ENCODE measurements around the gene TAS2R13.

TAS2R13 gene

GRCh38 chr12:10919809-10920208, 10.4 kb upstream of the TAS2R13 start:
- H3K4me3 ChIP-seq (ENCODE audit: control insufficient read depth, low read depth, low read length): no peak overlapping the region
- no peak for TF ChIP-seq CTCF (conservative IDR thresholded peaks at IDR 0.05; ENCODE audit: control insufficient read depth, insufficient read depth, low read depth, low read length)
- DNase-seq (ENCODE audit: low read depth): no peak

- TF ChIP-seq CTCF (conservative IDR thresholded peaks at IDR 0.05; ENCODE audit: control insufficient read depth, insufficient read depth, low read depth, low read length): no peak
- no peak overlapping the region for H3K4me3 ChIP-seq (ENCODE audit: control insufficient read depth, low read depth, low read length)
- DNase-seq (ENCODE audit: low read depth): no peak
Measured at GRCh38 chr12:10910380-10910779, 1.0 kb upstream of the TAS2R13 start.

GRCh38 chr12:10904686-10905085, 4.7 kb downstream of the TAS2R13 start:
- no peak for DNase-seq (ENCODE audit: low read depth)
- H3K4me3 ChIP-seq (ENCODE audit: control insufficient read depth, low read depth, low read length): no peak overlapping the region
- TF ChIP-seq CTCF (conservative IDR thresholded peaks at IDR 0.05; ENCODE audit: control insufficient read depth, insufficient read depth, low read depth, low read length): no peak

GRCh38 chr12:10901427-10901826, 7.9 kb downstream of the TAS2R13 start:
- no peak overlapping the region for H3K4me3 ChIP-seq (ENCODE audit: control insufficient read depth, low read depth, low read length)
- DNase-seq (ENCODE audit: low read depth): peak; percentile 5
- TF ChIP-seq CTCF (conservative IDR thresholded peaks at IDR 0.05; ENCODE audit: control insufficient read depth, insufficient read depth, low read depth, low read length): no peak

- no peak for DNase-seq (ENCODE audit: low read depth)
- no peak for TF ChIP-seq CTCF (conservative IDR thresholded peaks at IDR 0.05; ENCODE audit: control insufficient read depth, insufficient read depth, low read depth, low read length)
- no peak overlapping the region for H3K4me3 ChIP-seq (ENCODE audit: control insufficient read depth, low read depth, low read length)
Measured at GRCh38 chr12:10900972-10901371, 8.4 kb downstream of the TAS2R13 start.

- TF ChIP-seq CTCF (conservative IDR thresholded peaks at IDR 0.05; ENCODE audit: control insufficient read depth, insufficient read depth, low read depth, low read length): no peak
- no peak for DNase-seq (ENCODE audit: low read depth)
- no peak overlapping the region for H3K4me3 ChIP-seq (ENCODE audit: control insufficient read depth, low read depth, low read length)
Measured at GRCh38 chr12:10900530-10900929, 8.8 kb downstream of the TAS2R13 start.

- TF ChIP-seq CTCF (conservative IDR thresholded peaks at IDR 0.05; ENCODE audit: control insufficient read depth, insufficient read depth, low read depth, low read length): no peak
- DNase-seq (ENCODE audit: low read depth): no peak
- no peak overlapping the region for H3K4me3 ChIP-seq (ENCODE audit: control insufficient read depth, low read depth, low read length)
Measured at GRCh38 chr12:10896854-10897253, 12.5 kb downstream of the TAS2R13 start.
